CD14-positive monocyte (primary cell): ENCODE results near the gene TULP1. TPM values are rescaled to one million over a fixed set of nuclear protein-coding genes. Genes with fewer than 3 reads are reported as not detected.

ENCODE experiments used
- DNase-seq, 3 donors: peaks; one replicate each; pipeline ENCODE4 v3.0.0-alpha.2; 2011 to 2022
- H2AFZ ChIP-seq: 2 replicates; pipeline ENCODE4 v1.6.0; 2012; ENCODE audit warnings: mild to moderate bottlenecking, low read depth, low read length, inconsistent platforms; ENCODE audit not compliant: insufficient read depth, poor library complexity, severe bottlenecking
- H3K27ac ChIP-seq, 2 donors: 1 replicate in 1 of 2; 2 replicates in 1 of 2; pipeline ENCODE4 v1.5.1; 2012 to 2013; ENCODE audit warnings: low read length in 2 of 2, control low read depth in 1 of 2, inconsistent platforms in 1 of 2, low read depth in 1 of 2, mild to moderate bottlenecking in 1 of 2
- H3K27me3 ChIP-seq, 2 donors: one replicate each; pipeline versions ENCODE4 v1.6.0 to v1.6.1; 2011 to 2013; ENCODE audit warnings: low read length in 2 of 2; ENCODE audit not compliant: control insufficient read depth in 2 of 2, insufficient read depth in 2 of 2
- H3K36me3 ChIP-seq, 2 donors: replicated peaks in 1 of 2; 1 replicate in 1 of 2; 2 replicates in 1 of 2; pipeline versions ENCODE4 v1.5.1 to v1.6.1; 2012 to 2013; ENCODE audit warnings: low read length in 2 of 2, control low read depth in 1 of 2, inconsistent platforms in 1 of 2, mild to moderate bottlenecking in 1 of 2; ENCODE audit not compliant: insufficient read depth in 2 of 2, control insufficient read depth in 1 of 2
- H3K4me1 ChIP-seq, 2 donors: 1 replicate in 1 of 2; 2 replicates in 1 of 2; pipeline versions ENCODE4 v1.5.1 to v1.6.1; 2012 to 2013; ENCODE audit warnings: low read length in 2 of 2, control low read depth in 1 of 2, inconsistent platforms in 1 of 2, mild to moderate bottlenecking in 1 of 2, moderate library complexity in 1 of 2; ENCODE audit not compliant: insufficient read depth in 2 of 2, control insufficient read depth in 1 of 2
- H3K4me2 ChIP-seq: replicated peaks from 2 replicates; pipeline ENCODE3; 2012; ENCODE audit warnings: low read length, moderate library complexity, mild to moderate bottlenecking; ENCODE audit not compliant: poor library complexity, severe bottlenecking; ENCODE audit errors: extremely low read depth
- H3K4me3 ChIP-seq, 3 experiments: fragments of 200-600 bp in 1 of 3; sonication (generic) in 1 of 3; replicated peaks in 1 of 3; 1 replicate in 2 of 3; 2 replicates in 1 of 3; pipeline ENCODE4 v1.5.1; 2011 to 2013; ENCODE audit warnings: low read length in 3 of 3, mild to moderate bottlenecking in 3 of 3, control low read depth in 2 of 3, low read depth in 2 of 3, inconsistent platforms in 1 of 3, moderate library complexity in 1 of 3
- H3K79me2 ChIP-seq: 2 replicates; pipeline ENCODE4 v1.6.0; 2012; ENCODE audit warnings: mild to moderate bottlenecking, control low read depth, inconsistent platforms, low read length, moderate library complexity; ENCODE audit not compliant: insufficient read depth
- H3K9ac ChIP-seq: 2 replicates; pipeline ENCODE4 v1.6.0; 2017; ENCODE audit warnings: low read length, mild to moderate bottlenecking; ENCODE audit not compliant: insufficient read depth, poor library complexity, severe bottlenecking
- H3K9me3 ChIP-seq, 2 donors: replicated peaks in 1 of 2; 1 replicate in 1 of 2; 2 replicates in 1 of 2; pipeline versions ENCODE4 v1.5.1 to v1.6.1; 2012 to 2013; ENCODE audit warnings: low read length in 2 of 2, control low read depth in 1 of 2; ENCODE audit not compliant: control insufficient read depth in 1 of 2, insufficient read depth in 1 of 2
- H4K20me1 ChIP-seq: 2 replicates; pipeline ENCODE4 v1.6.0; 2012; ENCODE audit warnings: mild to moderate bottlenecking, low read length, control low read depth, moderate library complexity; ENCODE audit not compliant: insufficient read depth
- H3K27ac Mint-ChIP-seq, 7 donors: one replicate each; pipeline ENCODE4 v1.8.0; 2020; ENCODE audit warnings: mild to moderate bottlenecking in 7 of 7, mixed read lengths in 7 of 7, moderate library complexity in 6 of 7, inconsistent platforms in 2 of 7
- H3K27me3 Mint-ChIP-seq, 3 donors: one replicate each; pipeline ENCODE4 v1.8.0; 2021 to 2022; ENCODE audit warnings: low read depth in 3 of 3, mild to moderate bottlenecking in 3 of 3, mixed read lengths in 3 of 3, moderate library complexity in 3 of 3, inconsistent platforms in 1 of 3
- H3K36me3 Mint-ChIP-seq, 2 donors: one replicate each; pipeline ENCODE4 v1.8.0; 2020; ENCODE audit warnings: mixed read lengths in 2 of 2, inconsistent platforms in 1 of 2, mild to moderate bottlenecking in 1 of 2
- H3K4me1 Mint-ChIP-seq: one replicate; pipeline ENCODE4 v1.8.0; 2020; ENCODE audit warnings: mild to moderate bottlenecking, mixed read lengths
- H3K4me3 Mint-ChIP-seq, 2 donors: one replicate each; pipeline ENCODE4 v1.8.0; 2020; ENCODE audit warnings: mild to moderate bottlenecking in 2 of 2, mixed read lengths in 2 of 2, moderate library complexity in 1 of 2
- H3K9me3 Mint-ChIP-seq, 7 donors: one replicate each; pipeline ENCODE4 v1.8.0; 2020 to 2022; ENCODE audit warnings: mixed read lengths in 7 of 7, mild to moderate bottlenecking in 6 of 7, moderate library complexity in 6 of 7, inconsistent platforms in 2 of 7
- CTCF ChIP-seq: fragments of 200-600 bp; IDR thresholded peaks from one replicate; pipeline ENCODE4 v1.8.0; 2022; ENCODE audit warnings: antibody characterized with exemption, mild to moderate bottlenecking
- WGBS: methylation state at CpG from one replicate; pipeline ENCODE4 v1.1.5; 2013; ENCODE audit warnings: missing lambda C conversion rate; ENCODE audit not compliant: insufficient coverage; 5-methylcytosine and 5-hydroxymethylcytosine counted together
- intact Hi-C, 2 donors: fragments of 100-400 bp; cut with micrococcal nuclease; formaldehyde crosslinking; loops; one replicate each; pipeline versions ENCODE4 v1.15.0 to v1.15.1; 2023
- polyA plus RNA-seq, 3 donors: library from polyadenylated mRNA; depleted of rRNA in 1 of 3; unstranded in 2 of 3; stranded (reverse) in 1 of 3; fragments of 300-500 nt in 2 of 3; fragments of >200 nt in 1 of 3; fragmentation: Illumina TruSeq in 2 of 3; gene quantifications; 1 replicate in 2 of 3; 2 replicates in 1 of 3; pipeline ENCODE4 v1.2.3, GENCODE V29; 2012 to 2021

The TULP1 gene
- polyA plus RNA-seq, 3 donors: not detected

GRCh38 chr6:35499372-35499771 is 13.3 kb downstream of the TULP1 start:
- Mint-ChIP-seq H3K27me3 (peaks cover 78 to 95% (median 80%) of the 10 kb centered on the region in 3 donors), H3K4me3 (peak overlapping the region in 1 of 2 donors; percentile 51), H3K27ac (no peak overlapping the region), H3K4me1 (peaks cover 20% of the 10 kb centered on the region), H3K36me3 (peaks cover 2 to 5% of the 10 kb centered on the region in 2 donors), H3K9me3 (peaks cover 0 to 19% (median 8%) of the 10 kb centered on the region in 7 donors)
- peaks cover 0 to 13% of the 10 kb centered on the region in 2 donors for H3K9me3 ChIP-seq
- peaks cover 6% of the 10 kb centered on the region for H4K20me1 ChIP-seq
- no peak for TF ChIP-seq CTCF
- no peaks in the 10 kb centered on the region for H3K79me2 ChIP-seq
- no peak overlapping the region for H3K4me3 ChIP-seq
- DNase-seq: no peak
- no peak overlapping the region for H3K27ac ChIP-seq
- WGBS: 83% methylated on average over 1 of the region's 4 CpGs
- H3K36me3 ChIP-seq: no peaks in the 10 kb centered on the region
- H2AFZ ChIP-seq: no peak overlapping the region
- intact Hi-C loops: no loop called here
- H3K4me2 ChIP-seq: no peak overlapping the region
- peaks cover 19 to 24% of the 10 kb centered on the region in 2 donors for H3K4me1 ChIP-seq
- peaks cover 39 to 78% of the 10 kb centered on the region in 2 donors for H3K27me3 ChIP-seq
- no peak overlapping the region for H3K9ac ChIP-seq

- H3K4me1 Mint-ChIP-seq: peaks cover 28% of the 10 kb centered on the region
- H3K9me3 Mint-ChIP-seq: peaks cover 0 to 19% (median 8%) of the 10 kb centered on the region in 7 donors
- WGBS: 59% methylated on average over 13 of the region's 14 CpGs
- intact Hi-C loops: no loop called here
- Histone ChIP-seq H3K9me3 (peaks cover 0 to 9% of the 10 kb centered on the region in 2 donors), H2AFZ (no peak overlapping the region), H3K27me3 (peaks cover 38 to 77% of the 10 kb centered on the region in 2 donors), H3K27ac (no peak overlapping the region), H3K36me3 (no peaks in the 10 kb centered on the region), H3K4me2 (peak overlapping the region; percentile 88), H4K20me1 (peaks cover 10% of the 10 kb centered on the region), H3K4me1 (peaks cover 27 to 33% of the 10 kb centered on the region in 2 donors), H3K79me2 (no peaks in the 10 kb centered on the region), H3K4me3 (peak overlapping the region in 1 of 3 experiments; percentile 73), H3K9ac (no peak overlapping the region)
- peaks cover 78 to 95% (median 81%) of the 10 kb centered on the region in 3 donors for H3K27me3 Mint-ChIP-seq
- no peak for TF ChIP-seq CTCF
- DNase-seq: no peak
- H3K36me3 Mint-ChIP-seq: peaks cover 2 to 5% of the 10 kb centered on the region in 2 donors
- H3K4me3 Mint-ChIP-seq: peak overlapping the region; percentile 48 to 83
- H3K27ac Mint-ChIP-seq: peak overlapping the region in 2 of 7 donors; percentile 27 to 30
These were observed 14.2 kb downstream of the TULP1 start for GRCh38 chr6:35498422-35499067.
